B cell (primary cell): Measurements from ENCODE around the gene GALR3.

Source experiments
- EZH2 ChIP-seq: IDR thresholded peaks from 2 replicates; pipeline ENCODE4 v1.6.1; 2012; ENCODE audit warnings: borderline replicate concordance, low read depth, mild to moderate bottlenecking, moderate library complexity, low read length; ENCODE audit not compliant: insufficient read depth, poor library complexity, severe bottlenecking
- TF ChIP-seq, protein P1 (sequence below): fragments of 200-600 bp; IDR thresholded peaks from one replicate; pipeline ENCODE4 v1.8.0; 2022; ENCODE audit warnings: antibody characterized with exemption, mild to moderate bottlenecking

DNA sequence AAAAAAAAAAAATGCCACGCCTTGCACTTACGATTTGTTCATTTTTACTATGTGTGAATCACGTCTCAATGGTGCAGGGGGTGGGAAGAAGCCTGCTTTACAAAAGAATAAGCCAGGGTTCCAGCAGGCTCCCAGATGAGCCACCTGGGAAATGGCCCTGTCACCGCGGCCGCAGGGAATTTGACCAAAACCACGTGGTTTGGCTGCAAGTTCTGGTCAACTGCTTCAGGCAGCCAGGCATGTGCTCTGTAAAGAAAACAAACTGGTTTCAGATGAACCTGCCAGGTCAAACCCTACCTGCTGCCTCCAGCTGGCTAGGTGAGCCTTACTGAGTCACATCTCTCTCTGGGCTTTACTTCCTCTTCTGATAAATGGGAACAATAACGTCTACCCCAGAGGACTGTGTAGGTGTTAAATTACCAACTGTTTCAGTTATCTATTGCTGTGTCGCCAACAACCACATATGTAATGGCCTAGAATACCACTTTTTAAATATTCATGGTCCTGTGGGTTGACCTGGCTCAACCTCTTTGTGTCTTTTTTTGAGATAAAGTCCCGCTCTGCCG, 46.0 kb upstream of the GALR3 start:
- TF ChIP-seq, protein P1, sequence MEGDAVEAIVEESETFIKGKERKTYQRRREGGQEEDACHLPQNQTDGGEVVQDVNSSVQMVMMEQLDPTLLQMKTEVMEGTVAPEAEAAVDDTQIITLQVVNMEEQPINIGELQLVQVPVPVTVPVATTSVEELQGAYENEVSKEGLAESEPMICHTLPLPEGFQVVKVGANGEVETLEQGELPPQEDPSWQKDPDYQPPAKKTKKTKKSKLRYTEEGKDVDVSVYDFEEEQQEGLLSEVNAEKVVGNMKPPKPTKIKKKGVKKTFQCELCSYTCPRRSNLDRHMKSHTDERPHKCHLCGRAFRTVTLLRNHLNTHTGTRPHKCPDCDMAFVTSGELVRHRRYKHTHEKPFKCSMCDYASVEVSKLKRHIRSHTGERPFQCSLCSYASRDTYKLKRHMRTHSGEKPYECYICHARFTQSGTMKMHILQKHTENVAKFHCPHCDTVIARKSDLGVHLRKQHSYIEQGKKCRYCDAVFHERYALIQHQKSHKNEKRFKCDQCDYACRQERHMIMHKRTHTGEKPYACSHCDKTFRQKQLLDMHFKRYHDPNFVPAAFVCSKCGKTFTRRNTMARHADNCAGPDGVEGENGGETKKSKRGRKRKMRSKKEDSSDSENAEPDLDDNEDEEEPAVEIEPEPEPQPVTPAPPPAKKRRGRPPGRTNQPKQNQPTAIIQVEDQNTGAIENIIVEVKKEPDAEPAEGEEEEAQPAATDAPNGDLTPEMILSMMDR, result no peak
- TF ChIP-seq EZH2, result no peak
